ENCODE results near the gene KRT31. TPM values are rescaled to one million over a fixed set of nuclear protein-coding genes. Genes with fewer than 3 reads are reported as not detected.

The KRT31 gene
- total RNA-seq, 1 experiment from 2014 or later, result not detected

GRCh38 chr17:41444186-41444585 lies 46.8 kb upstream of the KRT31 start (continued):
- TF ChIP-seq AFF4 (CRISPR knock-in tag; IDR thresholded peaks at IDR 0.05; ENCODE audit: borderline replicate concordance) (no peak), PREB (CRISPR knock-in tag; IDR thresholded peaks at IDR 0.05; ENCODE audit: borderline replicate concordance) (no peak), SMAD4 (CRISPR knock-in tag; IDR thresholded peaks at IDR 0.05) (no peak), NFYB (CRISPR knock-in tag; conservative IDR thresholded peaks at IDR 0.05; ENCODE audit: low read depth) (no peak), USF1 (CRISPR knock-in tag; IDR thresholded peaks at IDR 0.05) (no peak), TCF7 (CRISPR knock-in tag; IDR thresholded peaks at IDR 0.05; ENCODE audit: low read depth) (no peak), NR2C2 (CRISPR knock-in tag; IDR thresholded peaks at IDR 0.05) (no peak), E2F1 (CRISPR knock-in tag; IDR thresholded peaks at IDR 0.05) (no peak), CREB1 (CRISPR knock-in tag; IDR thresholded peaks at IDR 0.05) (no peak), FOXP1 (CRISPR knock-in tag; IDR thresholded peaks at IDR 0.05; ENCODE audit: borderline replicate concordance) (no peak), TEAD4 (CRISPR knock-in tag; IDR thresholded peaks at IDR 0.05) (no peak), USF2 (CRISPR knock-in tag; IDR thresholded peaks at IDR 0.05) (no peak)

- POLR2A ChIA-PET, result no interaction called here
- no peak for DNase-seq (ENCODE audit: low spot score)
- 0 out of 2 replicates have a peak, but pooled peaks cover 4% of the 10 kb centered on the region for H3K4me1 Mint-ChIP-seq
- no peak for ATAC-seq
- peaks cover 9% of the 10 kb centered on the region for H3K27me3 Mint-ChIP-seq (ENCODE audit: low read depth)
- peaks cover 7% of the 10 kb centered on the region for H3K9me3 Mint-ChIP-seq
- H3K36me3 Mint-ChIP-seq, result no peaks in the 10 kb centered on the region
- H3K4me3 Mint-ChIP-seq, result no peak overlapping the region
- CTCF ChIA-PET, result interaction anchor here (1.5 kb wide), 1 partner anchor 106 kb away, joined by 6 read pairs; no protein-coding TSS in a partner anchor
- no peak overlapping the region for H3K27ac Mint-ChIP-seq
- no peak for TF ChIP-seq CREM (CRISPR knock-in tag; IDR thresholded peaks at IDR 0.05)
- no peak for TF ChIP-seq PRDM15 (CRISPR knock-in tag; IDR thresholded peaks at IDR 0.05)
- no peak for TF ChIP-seq E2F4 (CRISPR knock-in tag; IDR thresholded peaks at IDR 0.05; ENCODE audit: borderline replicate concordance, low read depth)
- no peak for TF ChIP-seq SMAD4 (CRISPR knock-in tag; IDR thresholded peaks at IDR 0.05)
- TF ChIP-seq ZNF219 (CRISPR knock-in tag; IDR thresholded peaks at IDR 0.05; ENCODE audit: borderline replicate concordance), result no peak
- no peak for TF ChIP-seq E2F1 (CRISPR knock-in tag; IDR thresholded peaks at IDR 0.05)
- no peak for TF ChIP-seq MXD4 (CRISPR knock-in tag; IDR thresholded peaks at IDR 0.05; ENCODE audit: borderline replicate concordance)
- TF ChIP-seq ZNF232 (CRISPR knock-in tag; IDR thresholded peaks at IDR 0.05), result no peak
- no peak for TF ChIP-seq ZNF138 (CRISPR knock-in tag; conservative IDR thresholded peaks at IDR 0.05)
- no peak for TF ChIP-seq GTF2I (CRISPR knock-in tag; conservative IDR thresholded peaks at IDR 0.05)
- no peak for TF ChIP-seq ZNF423 (CRISPR knock-in tag; IDR thresholded peaks at IDR 0.05)
- no peak for TF ChIP-seq ETV6 (CRISPR knock-in tag; IDR thresholded peaks at IDR 0.05)
- no peak for TF ChIP-seq NFYB (CRISPR knock-in tag; conservative IDR thresholded peaks at IDR 0.05; ENCODE audit: low read depth)
- TF ChIP-seq JAZF1 (CRISPR knock-in tag; IDR thresholded peaks at IDR 0.05), result no peak
These were observed 45.3 kb upstream of the KRT31 start for GRCh38 chr17:41442739-41443138.
